ENCODE measurements around the gene KCNH5.
A peak's percentile ranks its signal among the peaks of the same experiment; 100 is the strongest.

The KCNH5 gene

GRCh38 chr14:62739647-62740046, 305.6 kb downstream of the KCNH5 start:
- no peak for DNase-seq

DNA sequence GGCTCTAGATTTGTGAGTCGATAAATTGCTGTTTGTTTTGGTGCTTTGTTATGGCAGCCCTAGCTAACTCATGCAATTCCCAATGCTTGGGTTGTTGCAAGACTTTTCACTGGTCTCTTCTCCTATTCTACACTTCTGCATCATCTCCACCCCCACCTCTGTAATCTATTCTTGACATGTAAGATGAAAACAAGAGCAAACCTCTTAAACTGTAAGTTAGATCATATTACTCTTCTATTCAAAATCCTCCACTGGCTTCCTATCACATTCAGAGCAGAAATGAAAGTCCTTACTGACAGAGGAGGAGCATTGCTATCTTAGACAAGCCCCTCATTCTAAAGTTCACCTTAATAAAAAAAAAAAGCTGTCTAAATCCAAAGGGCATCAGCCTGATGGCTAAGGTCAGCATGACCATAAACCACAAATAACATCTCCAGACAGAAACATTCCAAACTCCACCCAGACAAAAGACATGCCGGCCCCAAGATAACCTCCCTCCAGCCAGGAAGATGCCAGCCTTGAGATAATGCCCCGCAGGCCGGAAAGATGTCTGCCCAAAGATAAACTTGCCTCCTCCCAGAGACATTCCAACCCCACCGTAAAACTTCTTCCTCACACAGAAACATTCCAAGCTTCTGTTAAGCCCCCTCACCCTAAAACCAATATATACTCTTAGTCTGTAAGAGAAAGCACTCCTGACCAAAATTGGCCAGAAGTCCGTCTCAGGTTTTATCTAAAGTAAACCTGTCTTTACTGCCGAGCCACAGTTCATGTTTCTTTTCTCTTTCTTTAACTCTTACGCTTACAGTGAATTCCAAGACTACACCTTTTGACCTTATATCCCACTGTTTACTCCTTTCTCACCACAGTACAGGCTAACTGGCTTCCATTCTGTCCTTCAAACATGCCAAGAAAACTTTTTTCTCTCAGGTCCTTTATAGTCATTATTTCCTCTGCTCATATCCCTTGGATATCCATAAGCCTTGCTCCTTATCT, 308.9 kb downstream of the KCNH5 start:
- DNase-seq: no peak

GRCh38 chr14:62734831-62735230, 310.4 kb downstream of the KCNH5 start:
- DNase-seq: no peak

GRCh38 chr14:62722406-62722805, 322.9 kb downstream of the KCNH5 start:
- no peak for DNase-seq

DNA sequence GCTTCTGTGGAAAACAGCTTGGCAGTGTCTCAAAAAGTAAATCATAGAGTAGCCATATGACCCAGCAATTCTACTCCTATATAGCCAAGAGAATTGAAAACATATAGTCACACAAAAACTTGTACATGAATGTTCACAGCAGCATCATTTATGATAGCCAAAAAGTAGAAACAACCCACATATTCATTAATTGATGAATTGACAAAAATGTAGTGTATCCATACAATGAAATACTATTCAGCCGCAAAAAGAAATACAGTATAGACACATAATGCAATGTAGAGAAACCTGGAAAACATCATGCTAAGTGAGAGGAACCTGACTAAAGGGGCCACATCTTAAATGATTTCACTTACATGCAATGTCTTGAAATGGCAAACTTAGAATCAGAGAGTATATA, 326.6 kb downstream of the KCNH5 start:
- DNase-seq: no peak

GRCh38 chr14:62711351-62712023, 333.8 kb downstream of the KCNH5 start:
- no peak for DNase-seq

DNA sequence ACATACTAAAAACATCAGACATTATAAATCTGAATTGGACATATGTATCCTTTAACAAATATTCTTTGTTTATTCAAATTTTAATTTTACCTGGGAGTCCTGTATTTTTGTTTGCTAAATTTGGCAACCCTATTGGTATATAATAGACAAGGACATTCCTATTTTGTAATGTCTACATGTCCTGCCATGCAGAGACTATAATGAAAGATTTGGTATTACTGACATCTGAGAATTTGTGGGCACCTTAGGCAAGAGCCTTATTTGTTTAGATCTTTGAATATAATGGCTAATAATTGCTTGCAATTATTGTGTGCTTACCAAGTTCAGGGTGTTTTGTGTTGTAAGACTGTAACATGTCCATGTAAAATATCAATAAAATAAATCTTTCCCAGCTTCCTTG, 334.4 kb downstream of the KCNH5 start:
- no peak for DNase-seq

DNA sequence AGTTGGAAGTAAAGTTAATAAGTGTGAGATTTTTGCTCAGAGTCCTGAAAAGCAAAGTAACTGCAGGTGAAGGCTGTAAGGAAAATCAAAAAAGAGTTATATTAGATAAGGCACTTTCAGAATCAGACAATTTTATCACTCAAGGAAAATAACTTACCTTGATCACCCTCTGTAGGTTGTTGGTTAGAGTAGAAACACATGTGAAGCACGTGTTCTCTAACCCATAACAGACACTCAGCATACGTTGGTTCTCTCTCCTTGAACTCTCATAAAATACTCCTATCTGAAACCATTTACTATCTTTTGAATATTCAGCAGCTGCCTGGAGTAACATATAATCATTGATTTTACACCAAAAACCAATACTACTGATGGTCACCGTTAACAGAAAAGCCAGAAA, 335.5 kb downstream of the KCNH5 start:
- DNase-seq: no peak

GRCh38 chr14:62706217-62706616, 339.0 kb downstream of the KCNH5 start:
- DNase-seq: no peak

- no peak for DNase-seq
These were observed 347.8 kb downstream of the KCNH5 start for GRCh38 chr14:62697461-62697860.

GRCh38 chr14:62696929-62697328, 348.3 kb downstream of the KCNH5 start:
- DNase-seq: no peak

GRCh38 chr14:62696331-62696924, 348.8 kb downstream of the KCNH5 start:
- no peak for DNase-seq

- no peak for DNase-seq
These were observed 351.2 kb downstream of the KCNH5 start for GRCh38 chr14:62694075-62694474.

DNA sequence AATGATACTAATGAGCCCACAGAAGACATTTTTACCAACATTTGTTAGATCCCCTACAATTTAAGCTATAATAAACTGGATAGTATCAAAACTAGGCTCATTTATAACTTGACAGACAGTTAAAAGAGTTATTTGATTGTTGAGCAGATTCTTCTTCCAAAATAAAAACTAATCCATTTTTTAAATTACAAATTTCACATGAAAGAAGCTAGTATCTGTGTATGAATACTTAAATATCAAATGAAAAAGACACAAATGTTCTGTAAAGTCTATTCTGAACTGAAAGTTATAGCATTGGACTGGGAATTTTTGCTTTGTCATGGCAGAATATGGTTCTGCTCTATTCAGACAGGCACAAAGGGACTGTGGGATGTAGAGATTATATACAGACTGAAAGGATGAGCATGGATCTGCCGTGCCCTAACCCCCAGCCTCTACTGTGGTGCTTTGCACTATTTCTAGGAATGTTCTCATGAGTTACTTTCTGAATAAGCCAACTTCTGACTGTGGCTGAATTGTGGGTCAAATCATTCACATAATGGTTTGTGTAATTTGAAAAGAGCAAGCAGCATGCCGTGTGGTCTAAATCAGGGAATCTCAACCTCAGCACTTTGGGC, 352.7 kb downstream of the KCNH5 start:
- no peak for DNase-seq

DNA sequence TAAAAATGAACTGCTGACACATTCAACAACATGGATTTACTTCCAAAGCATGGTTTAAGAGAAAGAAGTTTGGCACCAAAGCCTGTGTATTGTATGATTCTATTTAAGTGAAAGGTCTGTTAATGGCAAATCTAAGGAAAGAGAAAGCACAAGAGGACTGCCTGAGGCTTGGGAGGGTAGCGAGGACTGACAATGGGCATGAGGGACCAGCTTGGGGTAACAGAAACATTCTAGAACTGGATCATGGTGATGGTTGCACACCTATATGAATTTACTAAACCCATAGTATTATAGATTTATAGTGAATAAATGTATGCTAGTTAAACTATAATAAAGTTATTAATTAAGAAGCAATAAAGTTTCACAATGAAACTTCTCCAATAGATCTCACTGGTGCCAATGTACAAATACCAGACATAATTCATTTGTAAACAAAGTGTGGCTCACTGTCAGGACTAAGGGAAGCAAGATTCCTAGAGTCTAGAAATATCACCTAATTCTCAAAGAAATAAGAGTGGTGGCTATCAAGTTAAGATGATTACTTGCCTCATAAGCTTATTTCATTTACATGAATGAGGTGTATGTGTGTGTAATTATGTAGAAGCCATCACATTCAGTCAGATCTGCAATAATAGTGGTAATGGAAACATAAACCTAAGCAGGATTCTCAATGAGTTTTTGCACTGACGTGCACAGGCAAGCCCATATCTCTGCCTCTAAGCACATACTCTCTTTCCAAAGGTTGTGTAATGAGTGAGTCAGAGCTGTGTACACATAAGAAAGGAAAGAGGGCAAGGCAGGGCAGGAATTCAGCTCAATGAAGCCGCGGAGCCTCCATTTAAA, 353.4 kb downstream of the KCNH5 start:
- DNase-seq: peak in 1 of 51 donors; percentile 21

GRCh38 chr14:62689733-62690132, 355.5 kb downstream of the KCNH5 start:
- DNase-seq: no peak

GRCh38 chr14:62687818-62688217, 357.4 kb downstream of the KCNH5 start:
- DNase-seq: no peak

DNA sequence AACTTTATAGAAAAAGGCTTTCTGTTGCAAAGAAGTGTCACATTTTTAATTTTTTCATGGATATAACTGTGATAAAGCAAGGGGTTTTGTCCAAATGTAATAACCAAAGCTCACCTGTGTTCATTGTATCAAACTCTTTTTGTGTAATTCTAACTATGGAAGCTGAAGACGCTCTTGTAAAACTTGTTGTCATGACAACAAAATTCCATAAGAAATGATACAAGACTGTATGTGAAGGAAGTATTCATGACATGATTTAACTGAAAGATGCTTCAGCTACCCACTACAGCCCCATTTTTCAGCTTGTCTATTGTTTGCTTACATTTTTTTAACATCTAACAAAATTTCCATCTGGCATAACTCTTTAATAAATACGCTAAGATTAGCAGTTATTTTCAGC, 360.9 kb downstream of the KCNH5 start:
- DNase-seq: no peak

GRCh38 chr14:62682208-62682607, 363.1 kb downstream of the KCNH5 start:
- DNase-seq: no peak

- peak in 10 of 51 donors; percentile 3 to 44 (median 10) for DNase-seq
These were observed 370.6 kb downstream of the KCNH5 start for GRCh38 chr14:62674563-62675237.
